ENCODE data around the gene C2orf78. TPM values are rescaled to one million over a fixed set of nuclear protein-coding genes. Genes with fewer than 3 reads are reported as not detected.
A peak's percentile ranks its signal among the peaks of the same experiment; 100 is the strongest.

Gene C2orf78
- total and polyA plus RNA-seq, 5 donors from 2014 or later, result not detected

DNA sequence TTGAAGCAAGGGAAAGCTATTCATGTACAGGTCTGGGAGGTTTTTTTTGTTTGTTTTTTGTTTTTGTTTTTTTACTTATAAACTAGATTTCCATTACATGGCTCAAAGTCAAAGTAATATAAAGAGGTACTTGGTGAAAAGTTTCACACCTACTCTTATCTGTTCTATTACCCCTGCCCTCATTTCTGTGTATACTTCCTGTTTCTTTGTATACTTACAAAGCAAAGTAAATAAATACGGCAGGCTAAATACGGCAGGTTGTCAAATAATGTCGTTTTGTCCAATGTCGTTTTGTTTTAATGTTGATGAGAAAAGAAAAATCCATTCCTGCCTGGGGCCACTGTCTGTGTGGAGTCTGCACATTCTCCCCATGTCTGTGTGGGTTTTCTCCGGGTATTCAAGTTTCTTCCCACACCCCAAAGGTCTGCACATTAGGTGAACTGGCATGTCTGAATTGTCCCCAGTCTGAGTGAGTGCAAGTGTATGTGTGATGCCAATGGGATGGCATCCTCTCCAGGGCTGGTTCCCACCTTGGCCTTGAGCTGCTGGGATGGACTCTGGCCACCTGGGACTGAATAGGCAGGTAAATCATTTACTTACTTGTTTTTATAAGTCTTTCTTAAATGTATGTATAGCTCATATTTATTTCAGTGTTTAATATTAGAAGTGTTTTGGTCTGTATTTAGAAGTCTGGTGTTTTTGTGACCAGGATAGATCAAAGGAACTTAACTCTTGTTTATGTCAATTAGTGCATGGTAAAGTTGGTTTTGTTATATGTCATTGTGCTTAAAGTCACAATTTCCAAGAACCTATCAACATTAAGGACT lies 58.1 kb downstream of the C2orf78 start:
- H3K27ac Mint-ChIP-seq, result peak overlapping the region in 1 of 3 donors; percentile 11
- H3K4me3 Mint-ChIP-seq, result no peak overlapping the region
- peaks cover 28% of the 10 kb centered on the region for H3K36me3 Mint-ChIP-seq
- H3K9me3 ChIP-seq (ENCODE audit: control insufficient read depth in 2 of 2, low read length in 2 of 2), result no peaks in the 10 kb centered on the region
- no peaks in the 10 kb centered on the region for H3K27me3 ChIP-seq (ENCODE audit: control insufficient read depth, insufficient read depth, low read length)
- no peak overlapping the region for H3K27ac ChIP-seq (ENCODE audit: insufficient read depth, low read length, poor library complexity, severe bottlenecking)
- no peaks in the 10 kb centered on the region for H3K27me3 Mint-ChIP-seq
- no peak for ATAC-seq (ENCODE audit: low read depth in 2 of 2)
- no peak for DNase-seq
- peaks cover 17 to 31% (median 22%) of the 10 kb centered on the region in 4 donors for H3K4me1 Mint-ChIP-seq
- H3K36me3 ChIP-seq (ENCODE audit: control insufficient read depth, insufficient read depth, low read length), result peaks cover 45% of the 10 kb centered on the region
- no peaks in the 10 kb centered on the region for H3K9me3 Mint-ChIP-seq
- H3K4me1 ChIP-seq (ENCODE audit: control insufficient read depth, insufficient read depth, low read length, poor library complexity, severe bottlenecking), result no peaks in the 10 kb centered on the region
- H3K4me3 ChIP-seq (ENCODE audit: low read depth, low read length), result no peak overlapping the region

DNA sequence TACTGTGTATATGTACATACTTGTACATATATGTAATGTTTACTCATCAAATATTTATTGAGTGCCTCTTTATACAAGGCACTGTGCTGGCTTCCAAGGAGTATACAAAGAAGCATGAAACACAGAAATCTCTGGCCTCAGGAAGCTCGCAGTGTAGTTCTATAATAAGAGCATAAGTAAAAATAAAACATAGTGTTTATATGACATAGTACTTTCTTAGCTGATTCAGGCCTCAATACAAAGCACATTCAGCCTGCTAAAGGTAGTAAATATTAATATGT lies 58.7 kb downstream of the C2orf78 start:
- H3K4me1 Mint-ChIP-seq, result peaks cover 17 to 29% (median 21%) of the 10 kb centered on the region in 4 donors
- Histone ChIP-seq H3K27me3 (ENCODE audit: control insufficient read depth, insufficient read depth, low read length) (no peaks in the 10 kb centered on the region), H3K36me3 (ENCODE audit: control insufficient read depth, insufficient read depth, low read length) (peaks cover 51% of the 10 kb centered on the region), H3K4me3 (ENCODE audit: low read depth, low read length) (no peak overlapping the region), H3K4me1 (ENCODE audit: control insufficient read depth, insufficient read depth, low read length, poor library complexity, severe bottlenecking) (no peaks in the 10 kb centered on the region), H3K27ac (ENCODE audit: insufficient read depth, low read length, poor library complexity, severe bottlenecking) (no peak overlapping the region), H3K9me3 (ENCODE audit: control insufficient read depth in 2 of 2, low read length in 2 of 2) (no peaks in the 10 kb centered on the region)
- no peaks in the 10 kb centered on the region for H3K27me3 Mint-ChIP-seq
- peaks cover 0 to 1% (median 0%) of the 10 kb centered on the region in 7 donors for H3K9me3 Mint-ChIP-seq
- H3K4me3 Mint-ChIP-seq, result no peak overlapping the region
- no peak for DNase-seq
- H3K36me3 Mint-ChIP-seq, result peaks cover 33% of the 10 kb centered on the region
- H3K27ac Mint-ChIP-seq, result no peak overlapping the region
- no peak for ATAC-seq (ENCODE audit: low read depth in 2 of 2)

DNA sequence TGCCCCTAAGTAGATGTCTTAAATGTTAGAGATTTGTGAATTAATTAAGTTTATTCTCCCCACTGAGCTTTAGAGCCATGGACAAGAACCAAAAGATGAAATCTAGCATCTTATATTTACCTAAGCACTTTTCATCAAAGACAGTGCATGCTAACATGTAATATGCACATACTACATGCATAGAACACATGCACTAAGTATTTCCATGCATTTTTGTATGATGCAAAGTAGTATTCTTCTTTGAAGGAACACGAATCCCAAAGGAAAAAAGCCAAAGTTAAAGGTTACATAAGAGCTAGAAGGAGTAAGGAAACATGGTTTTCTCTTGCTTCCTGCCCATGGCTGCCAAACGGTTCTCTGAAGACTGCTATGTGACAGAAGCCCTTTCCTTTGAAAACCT lies 60.1 kb downstream of the C2orf78 start:
- no peaks in the 10 kb centered on the region for H3K4me1 ChIP-seq (ENCODE audit: control insufficient read depth, insufficient read depth, low read length, poor library complexity, severe bottlenecking)
- Mint-ChIP-seq H3K9me3 (peaks cover 0 to 1% (median 0%) of the 10 kb centered on the region in 7 donors), H3K4me1 (peaks cover 9 to 18% (median 13%) of the 10 kb centered on the region in 4 donors), H3K36me3 (peaks cover 39% of the 10 kb centered on the region), H3K27me3 (no peaks in the 10 kb centered on the region), H3K4me3 (no peak overlapping the region), H3K27ac (peak overlapping the region in 1 of 3 donors; percentile 52)
- ATAC-seq (ENCODE audit: low read depth in 2 of 2), result no peak
- no peak for DNase-seq
- H3K27me3 ChIP-seq (ENCODE audit: control insufficient read depth, insufficient read depth, low read length), result no peaks in the 10 kb centered on the region
- H3K36me3 ChIP-seq (ENCODE audit: control insufficient read depth, insufficient read depth, low read length), result peaks cover 61% of the 10 kb centered on the region
- H3K9me3 ChIP-seq (ENCODE audit: control insufficient read depth in 2 of 2, low read length in 2 of 2), result no peaks in the 10 kb centered on the region
- H3K27ac ChIP-seq (ENCODE audit: insufficient read depth, low read length, poor library complexity, severe bottlenecking), result no peak overlapping the region
- H3K4me3 ChIP-seq (ENCODE audit: low read depth, low read length), result no peak overlapping the region

DNA sequence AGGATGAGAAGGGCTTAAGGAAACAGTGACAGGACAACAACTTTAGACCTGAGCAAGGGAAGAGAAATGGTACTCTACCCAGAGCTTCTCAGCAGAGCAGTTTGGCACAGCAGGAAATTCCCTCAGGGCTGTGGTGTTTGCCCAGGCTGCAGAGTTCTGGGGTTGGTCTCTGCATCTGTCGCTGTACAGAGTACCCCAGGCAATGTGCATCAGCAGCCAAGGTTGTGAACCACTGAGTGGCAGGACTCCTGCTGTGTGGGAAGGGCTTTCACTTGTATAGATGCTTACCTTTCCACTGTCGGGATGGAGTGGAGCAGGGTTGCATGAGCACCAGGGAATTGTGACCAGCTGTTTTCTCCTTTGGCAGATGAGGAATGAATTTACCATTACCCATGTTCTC lies 66.0 kb downstream of the C2orf78 start:
- peaks cover 43% of the 10 kb centered on the region for H3K36me3 Mint-ChIP-seq

DNA sequence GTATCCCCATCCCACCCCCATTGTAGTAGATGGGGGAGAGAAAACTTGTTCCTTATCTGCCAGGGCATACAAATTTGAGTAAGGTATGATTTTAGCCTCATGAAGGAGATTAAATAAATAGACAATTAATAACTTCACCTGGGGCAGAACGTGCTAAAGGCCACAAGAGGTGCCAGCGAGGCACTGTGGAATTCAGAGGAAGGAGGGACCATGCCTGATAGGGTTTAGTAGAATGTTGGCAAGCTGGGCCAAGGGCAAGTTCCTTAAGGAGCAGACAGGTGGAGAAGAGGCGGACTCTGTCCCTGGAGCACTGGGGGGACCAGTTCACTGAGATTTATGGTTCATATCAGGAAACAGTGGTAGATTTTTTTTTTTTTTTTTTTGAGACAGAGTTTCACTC lies 67.3 kb downstream of the C2orf78 start:
- H3K36me3 Mint-ChIP-seq, result peaks cover 49% of the 10 kb centered on the region
- no peak overlapping the region for H3K4me3 Mint-ChIP-seq
- DNase-seq, result peak in 1 of 3 donors; percentile 20
- H3K27me3 Mint-ChIP-seq, result no peaks in the 10 kb centered on the region
- Histone ChIP-seq H3K27me3 (ENCODE audit: control insufficient read depth, insufficient read depth, low read length) (no peaks in the 10 kb centered on the region), H3K4me1 (ENCODE audit: control insufficient read depth, insufficient read depth, low read length, poor library complexity, severe bottlenecking) (no peaks in the 10 kb centered on the region), H3K4me3 (ENCODE audit: low read depth, low read length) (no peak overlapping the region), H3K36me3 (ENCODE audit: control insufficient read depth, insufficient read depth, low read length) (peaks cover 91% of the 10 kb centered on the region), H3K9me3 (ENCODE audit: control insufficient read depth in 2 of 2, low read length in 2 of 2) (no peaks in the 10 kb centered on the region), H3K27ac (ENCODE audit: insufficient read depth, low read length, poor library complexity, severe bottlenecking) (no peak overlapping the region)
- peaks cover 0 to 2% (median 0%) of the 10 kb centered on the region in 4 donors for H3K4me1 Mint-ChIP-seq
- peaks cover 0 to 1% (median 0%) of the 10 kb centered on the region in 7 donors for H3K9me3 Mint-ChIP-seq
- H3K27ac Mint-ChIP-seq, result no peak overlapping the region
- ATAC-seq (ENCODE audit: low read depth in 2 of 2), result no peak

More for the DNA sequence above, 66.0 kb downstream of the C2orf78 start:
- H3K4me3 ChIP-seq (ENCODE audit: low read depth, low read length), result no peak overlapping the region
- no peak overlapping the region for H3K27ac ChIP-seq (ENCODE audit: insufficient read depth, low read length, poor library complexity, severe bottlenecking)
- peaks cover 90% of the 10 kb centered on the region for H3K36me3 ChIP-seq (ENCODE audit: control insufficient read depth, insufficient read depth, low read length)
- H3K4me1 ChIP-seq (ENCODE audit: control insufficient read depth, insufficient read depth, low read length, poor library complexity, severe bottlenecking), result no peaks in the 10 kb centered on the region
- H3K4me3 Mint-ChIP-seq, result no peak overlapping the region
- peaks cover 0 to 2% (median 0%) of the 10 kb centered on the region in 4 donors for H3K4me1 Mint-ChIP-seq
- H3K27me3 ChIP-seq (ENCODE audit: control insufficient read depth, insufficient read depth, low read length), result no peaks in the 10 kb centered on the region
- no peaks in the 10 kb centered on the region for H3K9me3 ChIP-seq (ENCODE audit: control insufficient read depth in 2 of 2, low read length in 2 of 2)
- DNase-seq, result no peak
- H3K27ac Mint-ChIP-seq, result no peak overlapping the region
- peaks cover 0 to 1% (median 0%) of the 10 kb centered on the region in 7 donors for H3K9me3 Mint-ChIP-seq
- ATAC-seq (ENCODE audit: low read depth in 2 of 2), result no peak
- H3K27me3 Mint-ChIP-seq, result no peaks in the 10 kb centered on the region

DNA sequence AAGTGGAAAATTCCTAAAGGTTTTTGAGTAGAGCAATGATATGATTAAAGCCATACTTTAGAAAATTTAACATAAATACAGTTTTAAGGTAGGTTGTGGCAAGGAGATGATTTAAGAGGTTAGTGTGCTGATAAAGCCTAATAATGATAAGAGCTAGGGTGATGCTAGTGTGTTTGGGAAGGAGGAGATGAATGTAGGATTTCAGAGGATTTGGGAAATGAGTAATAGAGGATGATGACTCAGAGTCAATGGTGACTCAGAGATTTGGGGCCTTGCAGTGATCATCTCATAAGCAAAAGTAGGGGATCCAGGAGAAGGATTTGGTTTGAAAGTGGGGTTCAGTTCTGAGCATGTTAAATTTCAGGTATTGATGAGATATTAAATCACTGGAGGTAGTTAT lies 68.0 kb downstream of the C2orf78 start:
- H3K36me3 ChIP-seq (ENCODE audit: control insufficient read depth, insufficient read depth, low read length), result peaks cover 91% of the 10 kb centered on the region
- H3K9me3 ChIP-seq (ENCODE audit: control insufficient read depth in 2 of 2, low read length in 2 of 2), result no peaks in the 10 kb centered on the region
- H3K27ac Mint-ChIP-seq, result no peak overlapping the region
- H3K4me3 Mint-ChIP-seq, result no peak overlapping the region
- DNase-seq (no peak), ATAC-seq (ENCODE audit: low read depth in 2 of 2) (no peak)
- no peaks in the 10 kb centered on the region for H3K4me1 ChIP-seq (ENCODE audit: control insufficient read depth, insufficient read depth, low read length, poor library complexity, severe bottlenecking)
- H3K4me1 Mint-ChIP-seq, result peaks cover 0 to 2% (median 0%) of the 10 kb centered on the region in 4 donors
- H3K27ac ChIP-seq (ENCODE audit: insufficient read depth, low read length, poor library complexity, severe bottlenecking), result no peak overlapping the region
- H3K4me3 ChIP-seq (ENCODE audit: low read depth, low read length), result no peak overlapping the region
- peaks cover 51% of the 10 kb centered on the region for H3K36me3 Mint-ChIP-seq
- no peaks in the 10 kb centered on the region for H3K27me3 ChIP-seq (ENCODE audit: control insufficient read depth, insufficient read depth, low read length)
- H3K27me3 Mint-ChIP-seq, result no peaks in the 10 kb centered on the region
- H3K9me3 Mint-ChIP-seq, result peaks cover 0 to 1% (median 0%) of the 10 kb centered on the region in 7 donors

DNA sequence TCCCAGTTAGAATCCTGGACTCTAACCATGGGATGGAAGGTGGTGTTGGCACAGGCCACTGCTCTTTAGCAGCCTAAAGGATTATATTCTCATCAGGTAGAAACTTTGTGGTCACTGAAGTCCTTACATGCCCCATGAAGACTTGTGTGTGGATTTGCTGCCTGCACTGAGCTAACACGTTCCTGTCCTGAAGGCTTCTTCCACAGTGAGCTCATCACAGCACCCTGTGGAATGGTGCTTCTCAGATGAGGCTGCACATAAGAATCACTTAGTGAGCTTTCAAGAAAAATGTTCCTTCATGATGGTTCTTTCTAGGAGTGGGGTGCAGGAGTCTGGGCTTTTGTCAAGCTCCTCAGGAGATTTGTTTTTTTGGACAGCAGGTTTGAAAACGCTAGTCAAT lies 71.5 kb downstream of the C2orf78 start:
- no peak overlapping the region for H3K4me3 ChIP-seq (ENCODE audit: low read depth, low read length)
- no peaks in the 10 kb centered on the region for H3K4me1 Mint-ChIP-seq
- H3K4me1 ChIP-seq (ENCODE audit: control insufficient read depth, insufficient read depth, low read length, poor library complexity, severe bottlenecking), result no peaks in the 10 kb centered on the region
- no peaks in the 10 kb centered on the region for H3K27me3 ChIP-seq (ENCODE audit: control insufficient read depth, insufficient read depth, low read length)
- H3K4me3 Mint-ChIP-seq, result no peak overlapping the region
- no peak for DNase-seq
- no peak overlapping the region for H3K27ac ChIP-seq (ENCODE audit: insufficient read depth, low read length, poor library complexity, severe bottlenecking)
- no peak overlapping the region for H3K27ac Mint-ChIP-seq
- H3K9me3 ChIP-seq (ENCODE audit: control insufficient read depth in 2 of 2, low read length in 2 of 2), result no peaks in the 10 kb centered on the region
- ATAC-seq (ENCODE audit: low read depth in 2 of 2), result no peak
- H3K27me3 Mint-ChIP-seq, result no peaks in the 10 kb centered on the region
- peaks cover 75% of the 10 kb centered on the region for H3K36me3 ChIP-seq (ENCODE audit: control insufficient read depth, insufficient read depth, low read length)
- H3K9me3 Mint-ChIP-seq, result no peaks in the 10 kb centered on the region
- peaks cover 48% of the 10 kb centered on the region for H3K36me3 Mint-ChIP-seq

DNA sequence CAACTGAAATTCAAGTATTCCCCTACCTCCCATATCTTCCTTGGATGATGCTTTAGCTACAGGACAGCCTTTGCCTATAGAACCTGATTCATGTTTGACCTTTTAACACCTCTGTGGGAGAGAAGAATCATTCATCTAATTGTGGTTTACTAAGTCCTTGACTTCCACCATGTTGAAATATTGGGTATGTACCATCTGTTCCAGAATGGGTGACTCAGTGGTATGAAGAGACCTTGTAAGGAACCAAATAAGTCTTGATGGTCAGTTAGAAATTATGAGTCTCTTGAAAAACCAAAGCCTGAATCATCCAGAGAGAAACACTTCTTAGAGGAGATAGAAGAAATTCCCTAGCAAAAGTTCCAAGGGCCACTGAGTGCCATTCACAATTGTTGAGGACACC lies 72.2 kb downstream of the C2orf78 start:
- no peaks in the 10 kb centered on the region for H3K9me3 ChIP-seq (ENCODE audit: control insufficient read depth in 2 of 2, low read length in 2 of 2)
- H3K36me3 ChIP-seq (ENCODE audit: control insufficient read depth, insufficient read depth, low read length), result peaks cover 75% of the 10 kb centered on the region
- H3K4me3 ChIP-seq (ENCODE audit: low read depth, low read length), result no peak overlapping the region
- no peaks in the 10 kb centered on the region for H3K27me3 ChIP-seq (ENCODE audit: control insufficient read depth, insufficient read depth, low read length)
- no peak for ATAC-seq (ENCODE audit: low read depth in 2 of 2)
- H3K27me3 Mint-ChIP-seq, result no peaks in the 10 kb centered on the region
- H3K36me3 Mint-ChIP-seq, result peaks cover 50% of the 10 kb centered on the region
- no peaks in the 10 kb centered on the region for H3K9me3 Mint-ChIP-seq
- no peaks in the 10 kb centered on the region for H3K4me1 Mint-ChIP-seq
- DNase-seq, result no peak
- no peaks in the 10 kb centered on the region for H3K4me1 ChIP-seq (ENCODE audit: control insufficient read depth, insufficient read depth, low read length, poor library complexity, severe bottlenecking)
- H3K27ac Mint-ChIP-seq, result no peak overlapping the region
- no peak overlapping the region for H3K4me3 Mint-ChIP-seq
- no peak overlapping the region for H3K27ac ChIP-seq (ENCODE audit: insufficient read depth, low read length, poor library complexity, severe bottlenecking)

Data from CD4-positive, CD25-positive, alpha-beta regulatory T cell (primary cell).